HEK293 (cell line): ENCODE results near the gene HEG1.

Source experiments
- CTCF ChIA-PET: fragments of 350-600 bp; formaldehyde crosslinking; extraction: SDS; loops from one replicate; lab custom pipeline; 2021; ENCODE audit warnings: antibody characterized with exemption; lab: Yijun Ruan, JAX
- POLR2A ChIA-PET: fragments of 300-600 bp; formaldehyde crosslinking; extraction: SDS; loops from one replicate; lab custom pipeline; 2020; ENCODE audit warnings: antibody characterized with exemption, inconsistent platforms; lab: Yijun Ruan, JAX
- H3K27ac ChIP-seq: fragments of 200-500 bp; sonication (Bioruptor generic); 2 replicates; pipeline ENCODE4 v1.5.1; 2014; ENCODE audit warnings: low read depth, low read length, control low read depth, inconsistent platforms; ENCODE audit errors: extremely low read depth
- H3K36me3 ChIP-seq, 2 experiments: fragments of 200-500 bp in 1 of 2; sonication (Bioruptor generic) in 1 of 2; 1 replicate in 1 of 2; 2 replicates in 1 of 2; pipeline ENCODE4 v1.5.1; 2014 to 2017; ENCODE audit warnings: inconsistent platforms in 2 of 2, low read length in 2 of 2; ENCODE audit not compliant: control insufficient read depth in 2 of 2, insufficient read depth in 1 of 2
- H3K4me1 ChIP-seq: fragments of 200-500 bp; sonication (Bioruptor generic); 2 replicates; pipeline ENCODE4 v1.5.1; 2014; ENCODE audit warnings: mild to moderate bottlenecking, low read length, inconsistent platforms; ENCODE audit not compliant: control insufficient read depth, insufficient read depth
- H3K4me3 ChIP-seq: 2 replicates; pipeline ENCODE4 v1.5.1; 2011; ENCODE audit warnings: low read depth, mild to moderate bottlenecking, control low read depth, low read length, moderate library complexity
- H3K9me3 ChIP-seq: fragments of 200-500 bp; sonication (Bioruptor generic); 2 replicates; pipeline ENCODE4 v1.5.1; 2014; ENCODE audit warnings: low read depth, low read length, inconsistent platforms; ENCODE audit not compliant: control insufficient read depth, insufficient read depth
- HOXA7 ChIP-seq: sonication (generic); formaldehyde crosslinking; IDR thresholded peaks from 2 replicates; pipeline ENCODE4 v1.8.1; 2022; ENCODE audit warnings: missing genetic modification reagents, borderline replicate concordance
- KLF8 ChIP-seq: fragments of 450-650 bp; formaldehyde crosslinking; IDR thresholded peaks from 2 replicates; pipeline ENCODE4 v1.5.1; 2016; ENCODE audit warnings: missing biosample characterization, missing genetic modification characterization
- REPIN1 ChIP-seq: fragments of 450-650 bp; formaldehyde crosslinking; IDR thresholded peaks from 2 replicates; pipeline ENCODE4 v1.5.1; 2017; ENCODE audit warnings: missing biosample characterization, missing genetic modification characterization, low read depth
- SALL2 ChIP-seq: fragments of 450-650 bp; formaldehyde crosslinking; IDR thresholded peaks from 2 replicates; pipeline ENCODE4 v1.5.0; 2017; ENCODE audit warnings: missing biosample characterization, mild to moderate bottlenecking, missing genetic modification characterization, borderline replicate concordance
- SETDB1 ChIP-seq: IDR thresholded peaks from one replicate; pipeline ENCODE4 v1.6.1; 2017; ENCODE audit warnings: mild to moderate bottlenecking, low read length, moderate library complexity, mixed read lengths; ENCODE audit not compliant: insufficient read length
- ZBTB10 ChIP-seq: fragments of 450-650 bp; formaldehyde crosslinking; IDR thresholded peaks from 2 replicates; pipeline ENCODE4 v1.5.1; 2016; ENCODE audit warnings: missing biosample characterization, missing genetic modification characterization
- ZFP41 ChIP-seq: fragments of 450-650 bp; formaldehyde crosslinking; IDR thresholded peaks from 2 replicates; pipeline ENCODE4 v1.5.1; 2016; ENCODE audit warnings: missing biosample characterization, missing genetic modification characterization, borderline replicate concordance
- ZNF10 ChIP-seq: fragments of 450-650 bp; formaldehyde crosslinking; IDR thresholded peaks from 2 replicates; pipeline ENCODE4 v1.5.1; 2017; ENCODE audit warnings: missing biosample characterization, missing genetic modification characterization
- ZNF133 ChIP-seq: fragments of 450-650 bp; formaldehyde crosslinking; IDR thresholded peaks from 2 replicates; pipeline ENCODE4 v1.5.1; 2016; ENCODE audit warnings: missing biosample characterization, missing genetic modification characterization
- ZNF157 ChIP-seq: fragments of 450-650 bp; formaldehyde crosslinking; IDR thresholded peaks from 2 replicates; pipeline ENCODE4 v1.5.1; 2016; ENCODE audit warnings: missing biosample characterization, missing genetic modification characterization
- ZNF324 ChIP-seq: fragments of 450-650 bp; formaldehyde crosslinking; IDR thresholded peaks from 2 replicates; pipeline ENCODE4 v1.5.1; 2016; ENCODE audit warnings: missing biosample characterization, missing genetic modification characterization
- ZNF404 ChIP-seq: fragments of 450-650 bp; formaldehyde crosslinking; IDR thresholded peaks from 2 replicates; pipeline ENCODE4 v1.5.1; 2017; ENCODE audit warnings: missing biosample characterization, missing genetic modification characterization
- ZNF473 ChIP-seq: fragments of 450-650 bp; formaldehyde crosslinking; IDR thresholded peaks from 2 replicates; pipeline ENCODE4 v1.5.1; 2017; ENCODE audit warnings: missing biosample characterization, missing genetic modification characterization
- ZNF488 ChIP-seq: fragments of 450-650 bp; formaldehyde crosslinking; IDR thresholded peaks from 2 replicates; pipeline ENCODE4 v1.5.1; 2016; ENCODE audit warnings: missing biosample characterization, missing genetic modification characterization
- ZNF501 ChIP-seq: fragments of 450-650 bp; formaldehyde crosslinking; IDR thresholded peaks from 2 replicates; pipeline ENCODE4 v1.5.1; 2016; ENCODE audit warnings: missing biosample characterization, missing genetic modification characterization
- ZNF548 ChIP-seq: fragments of 450-650 bp; formaldehyde crosslinking; IDR thresholded peaks from 2 replicates; pipeline ENCODE4 v1.5.1; 2016; ENCODE audit warnings: missing biosample characterization, missing genetic modification characterization
- ZNF596 ChIP-seq: fragments of 450-650 bp; IDR thresholded peaks from 2 replicates; pipeline ENCODE4 v1.5.0; 2018; ENCODE audit warnings: missing biosample characterization, mild to moderate bottlenecking, missing genetic modification characterization, moderate library complexity
- ZNF777 ChIP-seq: fragments of 450-650 bp; formaldehyde crosslinking; IDR thresholded peaks from 2 replicates; pipeline ENCODE4 v1.5.1; 2017; ENCODE audit warnings: missing biosample characterization, missing genetic modification characterization, borderline replicate concordance
- ZNF785 ChIP-seq: fragments of 450-650 bp; formaldehyde crosslinking; IDR thresholded peaks from 2 replicates; pipeline ENCODE4 v1.5.1; 2016; ENCODE audit warnings: missing biosample characterization, missing genetic modification characterization
- ZNF830 ChIP-seq: fragments of 450-650 bp; IDR thresholded peaks from 2 replicates; pipeline ENCODE4 v1.5.0; 2018; ENCODE audit warnings: missing biosample characterization, missing genetic modification characterization, low read depth, mild to moderate bottlenecking, moderate library complexity
- ZSCAN16 ChIP-seq: fragments of 450-650 bp; formaldehyde crosslinking; IDR thresholded peaks from 2 replicates; pipeline ENCODE4 v1.5.1; 2016; ENCODE audit warnings: missing biosample characterization, missing genetic modification characterization
- ZSCAN30 ChIP-seq: fragments of 450-650 bp; IDR thresholded peaks from 2 replicates; pipeline ENCODE4 v1.5.1; 2018; ENCODE audit warnings: missing biosample characterization, mild to moderate bottlenecking, missing genetic modification characterization, moderate library complexity
- ZSCAN5A ChIP-seq: fragments of 450-650 bp; formaldehyde crosslinking; IDR thresholded peaks from 2 replicates; pipeline ENCODE4 v1.5.1; 2016; ENCODE audit warnings: missing biosample characterization, missing genetic modification characterization
- TF ChIP-seq, protein P1 (sequence below): fragments of 450-650 bp; formaldehyde crosslinking; IDR thresholded peaks from 2 replicates; pipeline ENCODE4 v1.5.1; 2016; ENCODE audit warnings: missing biosample characterization, missing genetic modification characterization, borderline replicate concordance

HEG1 gene

GRCh38 chr3:124969963-124970722, 85.7 kb downstream of the HEG1 start:
- no peaks in the 10 kb centered on the region for H3K9me3 ChIP-seq
- 0 out of 2 replicates have a peak, but pooled peaks cover 3% of the 10 kb centered on the region for H3K4me1 ChIP-seq
- CTCF ChIA-PET = no interaction called here
- POLR2A ChIA-PET = no interaction called here
- TF ChIP-seq ZNF324 (tag by site-specific recombination) (no peak), ZSCAN30 (tag by site-specific recombination) (no peak)
- H3K27ac ChIP-seq = no peak overlapping the region
- peaks cover 0 to 28% of the 10 kb centered on the region in 2 experiments; a peak in 2 of 3 replicates for H3K36me3 ChIP-seq
- H3K4me3 ChIP-seq = no peak overlapping the region

GRCh38 chr3:124969190-124969589, 86.6 kb downstream of the HEG1 start:
- POLR2A ChIA-PET = no interaction called here
- CTCF ChIA-PET = interaction anchor here (0.6 kb wide), 2 partner anchors 42 to 1106 kb away, joined by 3 read pairs; no protein-coding TSS in a partner anchor
- 0 out of 2 replicates have a peak, but pooled peaks cover 3% of the 10 kb centered on the region for H3K4me1 ChIP-seq
- H3K27ac ChIP-seq = no peak overlapping the region
- no peaks in the 10 kb centered on the region for H3K9me3 ChIP-seq
- peaks cover 0 to 28% of the 10 kb centered on the region in 2 experiments; a peak in 2 of 3 replicates for H3K36me3 ChIP-seq
- no peak overlapping the region for H3K4me3 ChIP-seq
- TF ChIP-seq ZFP41 = no peak
- TF ChIP-seq ZNF10 (tag by site-specific recombination) = no peak
- TF ChIP-seq ZNF404 (tag by site-specific recombination) = no peak
- TF ChIP-seq KLF8 (tag by site-specific recombination) = no peak
- TF ChIP-seq ZNF548 = no peak
- TF ChIP-seq SETDB1 = no peak
- TF ChIP-seq ZNF501 (tag by site-specific recombination) = no peak
- no peak for TF ChIP-seq HOXA7 (CRISPR knock-in tag)
- TF ChIP-seq ZSCAN16 (tag by site-specific recombination) = no peak
- TF ChIP-seq SALL2 (tag by site-specific recombination) = no peak
- no peak for TF ChIP-seq ZNF777
- no peak for TF ChIP-seq ZNF473 (tag by site-specific recombination)

- Histone ChIP-seq H3K9me3 (no peaks in the 10 kb centered on the region), H3K27ac (no peak overlapping the region)
- no peak for TF ChIP-seq ZNF830 (tag by site-specific recombination)
- no peak for TF ChIP-seq ZNF157
- TF ChIP-seq, protein P1, sequence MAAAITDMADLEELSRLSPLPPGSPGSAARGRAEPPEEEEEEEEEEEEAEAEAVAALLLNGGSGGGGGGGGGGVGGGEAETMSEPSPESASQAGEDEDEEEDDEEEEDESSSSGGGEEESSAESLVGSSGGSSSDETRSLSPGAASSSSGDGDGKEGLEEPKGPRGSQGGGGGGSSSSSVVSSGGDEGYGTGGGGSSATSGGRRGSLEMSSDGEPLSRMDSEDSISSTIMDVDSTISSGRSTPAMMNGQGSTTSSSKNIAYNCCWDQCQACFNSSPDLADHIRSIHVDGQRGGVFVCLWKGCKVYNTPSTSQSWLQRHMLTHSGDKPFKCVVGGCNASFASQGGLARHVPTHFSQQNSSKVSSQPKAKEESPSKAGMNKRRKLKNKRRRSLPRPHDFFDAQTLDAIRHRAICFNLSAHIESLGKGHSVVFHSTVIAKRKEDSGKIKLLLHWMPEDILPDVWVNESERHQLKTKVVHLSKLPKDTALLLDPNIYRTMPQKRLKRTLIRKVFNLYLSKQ (tag by site-specific recombination) = no peak
- TF ChIP-seq ZBTB10 (tag by site-specific recombination) = no peak
- no peak for TF ChIP-seq ZNF324 (tag by site-specific recombination)
- TF ChIP-seq ZNF785 (tag by site-specific recombination) = no peak
- no peak for TF ChIP-seq ZNF488 (tag by site-specific recombination)
- TF ChIP-seq ZNF133 (tag by site-specific recombination) = no peak
- no peak for TF ChIP-seq REPIN1 (tag by site-specific recombination)
- TF ChIP-seq ZNF596 (tag by site-specific recombination) = no peak
- no peak for TF ChIP-seq ZSCAN5A
- TF ChIP-seq, all 188 proteins: peak for 0
- ChIA-PET POLR2A (interaction anchor here (0.7 kb wide), 1 partner anchor 78 kb away, joined by 4 read pairs; no protein-coding TSS in a partner anchor), CTCF (interaction anchor here (0.6 kb wide), 1 partner anchor 116 kb away, joined by 4 read pairs; no protein-coding TSS in a partner anchor)
- Histone ChIP-seq H3K4me1 (0 out of 2 replicates have a peak, but pooled peaks cover 3% of the 10 kb centered on the region), H3K36me3 (peaks cover 0 to 22% of the 10 kb centered on the region in 2 experiments; a peak in 2 of 3 replicates), H3K4me3 (no peak overlapping the region)
Measured at GRCh38 chr3:124967964-124968363, 87.8 kb downstream of the HEG1 start.
